GM12872 (cell line): ENCODE data around the gene TMCC1.

Source experiments
- TF ChIP-seq, protein P1 (sequence below): IDR thresholded peaks from 3 replicates; pipeline ENCODE4 v1.5.1; 2011; ENCODE audit warnings: low read depth, mild to moderate bottlenecking, low read length, moderate library complexity; ENCODE audit not compliant: insufficient read depth

Gene TMCC1

DNA sequence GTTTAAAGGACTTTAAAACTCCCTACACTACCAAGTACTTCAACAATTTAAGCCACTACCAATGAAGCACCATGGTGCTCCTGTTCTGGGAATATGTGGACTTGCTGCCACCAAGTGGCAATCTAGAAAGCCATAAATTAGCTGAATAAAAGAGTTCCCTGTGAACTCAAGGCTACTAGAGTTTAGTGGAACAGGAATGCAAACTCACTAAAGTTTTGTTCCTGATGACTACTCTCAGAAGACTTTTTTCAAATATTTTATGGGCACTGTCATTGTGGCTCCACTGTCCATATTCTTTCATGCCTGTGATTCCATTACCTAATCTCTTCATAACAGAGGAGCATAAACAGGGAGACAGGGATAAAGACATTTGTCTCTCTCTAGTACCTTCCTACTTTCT lies 63.9 kb downstream of the TMCC1 start:
- TF ChIP-seq, protein P1, sequence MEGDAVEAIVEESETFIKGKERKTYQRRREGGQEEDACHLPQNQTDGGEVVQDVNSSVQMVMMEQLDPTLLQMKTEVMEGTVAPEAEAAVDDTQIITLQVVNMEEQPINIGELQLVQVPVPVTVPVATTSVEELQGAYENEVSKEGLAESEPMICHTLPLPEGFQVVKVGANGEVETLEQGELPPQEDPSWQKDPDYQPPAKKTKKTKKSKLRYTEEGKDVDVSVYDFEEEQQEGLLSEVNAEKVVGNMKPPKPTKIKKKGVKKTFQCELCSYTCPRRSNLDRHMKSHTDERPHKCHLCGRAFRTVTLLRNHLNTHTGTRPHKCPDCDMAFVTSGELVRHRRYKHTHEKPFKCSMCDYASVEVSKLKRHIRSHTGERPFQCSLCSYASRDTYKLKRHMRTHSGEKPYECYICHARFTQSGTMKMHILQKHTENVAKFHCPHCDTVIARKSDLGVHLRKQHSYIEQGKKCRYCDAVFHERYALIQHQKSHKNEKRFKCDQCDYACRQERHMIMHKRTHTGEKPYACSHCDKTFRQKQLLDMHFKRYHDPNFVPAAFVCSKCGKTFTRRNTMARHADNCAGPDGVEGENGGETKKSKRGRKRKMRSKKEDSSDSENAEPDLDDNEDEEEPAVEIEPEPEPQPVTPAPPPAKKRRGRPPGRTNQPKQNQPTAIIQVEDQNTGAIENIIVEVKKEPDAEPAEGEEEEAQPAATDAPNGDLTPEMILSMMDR = peak; percentile 46; the same call in 2 of the 3 replicates

DNA sequence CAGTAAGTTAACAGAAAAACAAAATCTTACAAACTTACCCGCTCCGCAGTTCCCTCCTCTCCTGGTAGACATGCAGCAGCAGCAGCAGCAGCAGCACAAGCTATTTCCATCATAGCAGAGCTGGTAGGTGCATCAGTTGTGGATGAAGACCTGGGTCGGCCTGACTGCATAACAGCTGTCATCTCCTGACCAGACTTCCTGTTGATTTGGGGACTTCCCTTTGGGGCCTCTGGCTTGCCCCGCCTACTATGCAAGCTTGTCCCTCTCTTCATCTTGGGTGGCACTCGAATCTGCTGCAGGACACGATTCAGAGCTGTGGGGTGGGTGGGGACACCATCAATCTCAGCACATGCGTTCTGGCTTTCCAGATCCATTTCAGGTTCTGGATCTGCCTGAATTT lies 65.7 kb downstream of the TMCC1 start:
- TF ChIP-seq, protein P1 = no peak

DNA sequence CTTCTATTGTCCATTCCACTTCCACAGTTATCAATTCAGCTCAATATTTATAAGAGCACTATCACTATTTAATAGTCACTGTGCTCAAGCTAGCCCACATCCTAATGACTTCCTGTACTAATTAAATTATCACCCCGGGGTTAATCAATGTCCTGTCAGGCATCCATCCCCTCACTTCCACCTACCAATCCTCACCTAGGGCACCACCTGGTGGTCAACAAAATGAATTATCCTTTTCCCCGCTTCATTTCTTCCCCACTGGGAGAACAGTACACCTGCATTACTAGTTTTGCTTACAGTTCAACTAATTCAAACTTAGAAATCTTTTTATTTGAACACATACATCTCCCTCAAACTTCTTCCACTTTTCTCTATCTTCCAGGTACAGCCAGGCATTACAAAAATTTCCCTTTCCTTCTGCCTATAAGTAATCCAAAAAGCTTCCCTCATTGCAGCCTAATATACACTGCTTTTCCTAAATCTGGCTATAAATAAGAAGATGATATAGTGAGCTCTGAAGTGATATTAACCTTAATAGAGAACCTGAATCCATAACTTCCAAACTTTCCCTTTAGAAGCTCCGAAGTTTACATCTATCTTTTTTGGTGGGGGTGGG lies 68.5 kb downstream of the TMCC1 start:
- TF ChIP-seq, protein P1 = peak; percentile 63

DNA sequence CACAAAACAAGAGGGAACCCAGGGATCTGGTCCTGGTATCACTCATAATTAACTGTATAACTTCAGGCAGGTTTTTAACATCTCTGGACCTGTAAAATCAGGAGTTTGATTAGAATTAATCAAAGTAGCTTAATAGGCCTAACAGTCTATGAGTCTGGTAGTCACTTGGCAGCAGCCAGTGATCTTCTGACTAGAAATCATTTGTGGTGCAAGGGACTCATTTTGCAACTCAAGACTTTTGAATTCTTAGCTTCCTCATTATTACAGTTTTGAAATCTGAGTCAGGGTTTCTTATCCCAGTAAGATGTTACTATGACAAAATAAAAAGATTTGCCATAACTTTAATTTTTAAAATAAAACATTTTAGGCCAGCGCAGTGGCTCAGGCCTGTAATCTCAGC lies 70.8 kb downstream of the TMCC1 start:
- TF ChIP-seq, protein P1 = no peak

DNA sequence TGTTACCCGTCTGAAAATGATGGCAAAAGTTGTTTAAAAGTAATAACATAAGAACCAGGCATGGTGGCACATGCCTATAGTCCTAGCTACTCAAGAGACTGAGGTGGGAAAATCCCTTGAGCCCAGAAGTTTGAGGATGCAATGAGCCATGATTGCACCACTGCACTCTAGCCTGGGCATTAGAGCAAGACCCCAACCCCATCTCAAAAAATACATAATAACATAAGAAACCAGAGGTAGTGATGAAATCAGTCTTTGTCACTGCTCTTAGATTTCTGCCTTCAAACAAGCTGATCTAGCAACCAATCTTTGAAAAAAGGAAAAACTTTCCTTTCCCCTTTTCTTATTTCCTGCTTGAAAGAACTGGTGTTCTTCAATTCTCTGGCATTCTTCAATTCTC lies 71.3 kb downstream of the TMCC1 start:
- TF ChIP-seq, protein P1 = no peak

DNA sequence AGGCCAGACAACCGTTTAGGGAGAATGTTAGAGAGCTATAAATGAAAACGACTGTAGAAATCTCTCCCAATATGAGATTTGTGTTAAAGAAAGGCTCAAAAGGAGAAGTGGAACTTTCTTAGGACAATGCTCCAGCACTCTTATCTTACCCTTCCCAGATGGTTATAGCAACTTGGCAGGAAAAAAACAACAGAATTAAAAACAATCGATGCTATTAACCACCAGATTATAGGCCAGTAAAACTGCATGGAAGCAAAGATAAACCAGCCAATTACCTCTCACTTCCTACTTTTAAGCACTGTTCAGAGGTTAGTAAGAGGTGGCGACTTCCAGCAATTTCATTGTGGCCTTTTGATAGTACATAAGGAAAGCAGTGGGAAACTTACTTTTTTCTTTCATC lies 72.9 kb downstream of the TMCC1 start:
- TF ChIP-seq, protein P1 = no peak

DNA sequence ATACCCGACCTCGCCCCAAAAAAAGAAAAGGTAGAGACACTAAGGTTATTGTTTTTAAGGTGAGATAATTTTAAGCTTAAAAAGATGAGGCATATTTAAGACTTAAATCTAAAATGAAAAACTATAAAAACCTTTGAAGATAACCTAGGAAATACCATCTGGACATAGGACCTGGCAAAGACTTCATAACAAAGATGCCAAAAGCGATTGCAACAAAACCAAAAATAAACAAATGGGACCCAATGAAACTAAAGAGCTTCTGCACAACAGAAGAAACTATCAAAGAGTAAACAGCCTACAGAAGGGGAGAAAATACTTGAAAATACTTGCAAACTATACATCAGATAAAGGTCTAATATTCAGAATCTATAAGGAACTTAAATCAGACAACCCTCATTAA lies 80.9 kb downstream of the TMCC1 start:
- TF ChIP-seq, protein P1 = no peak
